AG09319 (cell line): Measurements from ENCODE around the gene SLC38A10.

Experiments
- DNase-seq: peaks from one replicate; pipeline ENCODE4 v3.0.0-alpha.2; 2010; ENCODE audit warnings: low read depth; ENCODE audit errors: extremely low read depth
- TF ChIP-seq, protein P1 (sequence below): IDR thresholded peaks from 2 replicates; pipeline ENCODE4 v1.5.1; 2011; ENCODE audit warnings: low read depth, mild to moderate bottlenecking, inconsistent platforms, low read length, moderate library complexity

Gene SLC38A10

DNA sequence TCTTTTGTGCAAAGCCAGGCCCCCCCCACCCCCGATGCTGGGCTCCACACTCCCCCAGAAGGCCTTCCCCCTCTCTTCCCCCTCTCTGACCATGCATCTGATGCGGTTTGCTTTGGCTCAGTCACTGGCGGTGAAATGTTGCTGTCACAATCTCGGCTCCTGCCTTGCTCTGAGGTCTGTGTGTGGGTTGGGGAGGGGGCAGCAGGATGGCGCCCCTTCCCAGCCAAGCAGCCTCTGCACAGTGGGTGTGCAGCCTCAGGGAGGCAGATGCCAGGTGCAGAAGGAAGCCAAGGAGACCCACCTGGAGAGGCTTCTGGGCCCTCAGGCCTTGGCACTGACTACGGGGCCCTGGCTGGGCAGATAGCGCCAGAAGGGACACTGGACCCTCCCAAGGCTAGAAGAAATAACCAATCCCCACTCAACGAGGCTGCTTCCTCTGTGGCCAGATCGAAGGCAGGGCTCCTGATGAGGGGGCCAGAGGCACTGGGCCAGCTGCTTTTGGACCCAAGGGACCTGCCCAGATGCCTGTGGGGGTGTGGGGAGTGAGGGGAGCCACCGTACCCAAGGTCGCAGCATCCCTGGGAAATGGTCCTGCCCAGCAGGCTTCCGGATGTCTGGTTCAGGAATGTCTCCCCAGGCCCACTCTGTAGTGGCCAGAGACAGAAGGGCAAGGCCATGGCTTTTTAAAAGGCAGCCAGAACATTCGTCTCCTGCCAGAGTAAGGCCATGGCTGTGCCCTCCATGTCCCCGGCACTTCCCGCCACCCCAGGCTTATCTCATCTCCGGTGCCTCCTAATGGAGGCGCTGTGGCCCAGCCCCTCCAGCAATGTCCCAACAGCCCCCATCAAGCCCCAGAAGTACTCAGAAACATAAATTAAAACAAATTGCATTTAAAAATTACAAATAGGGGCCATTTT, 43.4 kb upstream of the SLC38A10 start:
- TF ChIP-seq, protein P1, sequence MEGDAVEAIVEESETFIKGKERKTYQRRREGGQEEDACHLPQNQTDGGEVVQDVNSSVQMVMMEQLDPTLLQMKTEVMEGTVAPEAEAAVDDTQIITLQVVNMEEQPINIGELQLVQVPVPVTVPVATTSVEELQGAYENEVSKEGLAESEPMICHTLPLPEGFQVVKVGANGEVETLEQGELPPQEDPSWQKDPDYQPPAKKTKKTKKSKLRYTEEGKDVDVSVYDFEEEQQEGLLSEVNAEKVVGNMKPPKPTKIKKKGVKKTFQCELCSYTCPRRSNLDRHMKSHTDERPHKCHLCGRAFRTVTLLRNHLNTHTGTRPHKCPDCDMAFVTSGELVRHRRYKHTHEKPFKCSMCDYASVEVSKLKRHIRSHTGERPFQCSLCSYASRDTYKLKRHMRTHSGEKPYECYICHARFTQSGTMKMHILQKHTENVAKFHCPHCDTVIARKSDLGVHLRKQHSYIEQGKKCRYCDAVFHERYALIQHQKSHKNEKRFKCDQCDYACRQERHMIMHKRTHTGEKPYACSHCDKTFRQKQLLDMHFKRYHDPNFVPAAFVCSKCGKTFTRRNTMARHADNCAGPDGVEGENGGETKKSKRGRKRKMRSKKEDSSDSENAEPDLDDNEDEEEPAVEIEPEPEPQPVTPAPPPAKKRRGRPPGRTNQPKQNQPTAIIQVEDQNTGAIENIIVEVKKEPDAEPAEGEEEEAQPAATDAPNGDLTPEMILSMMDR = no peak
- DNase-seq = no peak

DNA sequence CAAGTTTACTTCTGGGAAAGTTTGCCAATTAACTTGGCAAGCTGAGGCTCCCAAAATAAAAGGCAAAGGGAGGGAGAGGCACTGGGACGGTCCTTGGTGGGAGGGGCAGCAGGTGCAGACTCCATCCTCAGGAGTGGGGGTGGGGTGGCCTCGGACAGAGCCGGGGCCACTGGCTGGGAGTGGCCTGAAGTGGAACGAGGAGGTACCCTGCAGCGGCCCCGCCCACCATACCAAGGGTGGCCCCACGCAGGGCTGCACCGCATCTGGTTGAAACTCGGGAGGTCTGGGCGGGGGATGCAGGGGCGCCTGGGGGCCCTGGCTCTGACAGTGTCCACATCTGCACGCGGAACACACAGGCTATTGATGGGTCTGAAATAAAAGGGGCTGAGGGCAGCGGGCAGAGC, 42.4 kb upstream of the SLC38A10 start:
- TF ChIP-seq, protein P1 = no peak
- DNase-seq = no peak

DNA sequence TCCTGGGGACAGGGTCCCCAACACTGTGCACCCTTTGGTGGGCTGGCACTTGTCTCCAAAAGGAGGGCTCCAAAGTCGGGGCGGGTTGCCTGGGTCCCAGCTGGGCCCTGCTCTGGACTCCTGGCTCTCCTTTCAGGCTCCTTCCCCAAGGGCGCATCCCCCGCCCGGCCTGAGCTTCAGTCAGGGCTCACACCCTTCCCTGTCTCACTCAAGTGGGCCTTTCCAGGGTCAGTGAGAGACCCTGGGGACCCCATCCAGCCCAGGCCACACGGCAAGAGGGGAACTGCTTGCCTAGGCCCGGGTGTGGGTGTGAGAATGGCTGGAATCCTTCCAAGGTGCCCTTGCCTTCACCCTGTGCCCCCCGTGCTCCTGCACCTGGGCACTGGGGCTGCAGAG, 41.8 kb upstream of the SLC38A10 start:
- no peak for DNase-seq
- TF ChIP-seq, protein P1 = no peak

DNA sequence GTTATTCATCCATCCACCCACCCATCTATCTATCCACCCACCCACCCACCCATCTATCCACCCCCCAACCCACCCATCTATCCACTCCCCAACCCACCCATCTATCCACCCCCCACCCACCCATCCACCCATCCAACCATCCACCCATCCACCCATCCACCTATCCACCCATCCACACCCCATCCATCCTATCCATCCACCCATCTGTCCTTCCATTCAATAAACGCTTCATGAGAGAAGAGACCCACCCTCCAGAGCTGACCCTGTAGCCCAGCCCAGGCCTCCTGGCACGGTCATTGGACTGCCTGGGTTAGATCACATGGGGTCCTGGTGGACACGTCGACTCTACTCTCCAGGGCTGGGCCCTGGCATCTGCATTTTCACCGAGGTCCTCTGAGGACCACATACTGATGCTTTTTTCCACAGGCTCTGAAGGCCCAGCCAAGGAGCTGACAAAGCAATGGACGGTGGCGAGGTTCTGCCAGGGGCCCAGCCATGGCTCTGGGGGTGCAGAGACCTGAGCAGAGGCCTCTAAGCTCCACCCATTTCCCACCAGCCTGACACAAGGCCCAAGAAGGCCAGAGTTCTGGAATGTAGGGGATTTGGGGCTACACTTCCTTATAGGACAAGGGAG, 41.3 kb upstream of the SLC38A10 start:
- DNase-seq = no peak
- TF ChIP-seq, protein P1 = no peak

DNA sequence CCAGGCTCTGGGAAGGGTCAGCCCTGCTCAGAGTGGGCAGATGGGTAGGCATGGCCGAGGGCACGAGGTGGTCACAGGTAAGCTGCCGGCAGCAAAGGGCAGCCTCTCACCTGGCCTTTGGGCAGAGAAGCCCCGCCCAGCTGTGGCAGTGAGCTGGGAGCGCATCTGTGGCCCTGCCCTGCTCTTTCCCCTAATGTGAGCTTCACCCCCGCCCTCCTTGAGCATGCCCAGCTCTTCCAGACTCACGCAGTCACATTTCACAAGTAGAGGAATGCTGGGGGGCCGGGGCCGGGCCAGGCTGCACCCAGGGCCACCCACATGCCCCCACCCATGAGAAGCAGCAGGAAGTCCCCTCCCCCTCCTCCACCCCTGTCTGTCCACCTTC, 40.7 kb upstream of the SLC38A10 start:
- TF ChIP-seq, protein P1 = no peak
- DNase-seq = no peak

DNA sequence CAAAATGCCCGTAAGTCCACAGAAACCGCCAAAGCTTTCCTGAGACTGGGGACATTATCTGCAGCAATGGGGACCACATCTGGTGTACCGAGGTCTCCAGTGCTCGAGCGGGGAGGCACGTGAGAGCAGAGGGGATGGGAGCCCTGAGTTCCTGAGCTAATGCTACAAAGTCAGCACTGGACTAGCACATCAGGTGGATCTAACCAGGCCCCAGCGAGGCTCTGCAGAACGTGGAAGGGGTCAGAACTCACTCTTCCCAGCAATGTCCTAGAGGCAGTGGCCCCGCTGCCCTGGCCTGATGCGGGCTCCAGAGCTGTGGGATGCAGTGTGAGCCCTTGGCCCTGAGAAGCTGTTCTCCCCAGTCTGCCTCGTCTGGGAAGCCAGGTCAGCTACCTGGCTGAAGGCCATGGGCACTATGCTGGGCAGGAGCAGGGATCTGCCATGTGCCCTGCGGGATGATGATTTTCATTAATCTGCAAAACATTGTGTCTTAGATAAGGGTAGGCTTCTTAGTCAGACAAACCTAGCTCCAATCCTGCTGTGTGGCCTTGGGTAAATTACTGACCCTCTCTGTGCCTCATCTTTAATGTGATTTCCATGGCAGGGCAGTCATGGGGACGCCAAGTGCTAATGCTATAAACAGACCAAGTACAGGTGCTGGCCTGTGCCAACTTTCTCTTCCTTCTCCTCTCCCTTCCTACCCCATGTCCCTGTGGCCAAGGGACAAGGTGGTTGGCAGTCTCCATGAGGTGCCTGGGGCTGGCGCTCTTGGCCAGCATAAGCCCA, 40.1 kb upstream of the SLC38A10 start:
- TF ChIP-seq, protein P1 = no peak
- no peak for DNase-seq
